Stimulated activated CD8-positive, alpha-beta memory T cell treated with anti-CD3 and anti-CD28 coated beads, Interleukin-15, amount 100 ng/mL, for 1 hour (primary cell): ENCODE data around the gene DPP4.
"Not testable (repeated sequence)": the region's sequence is repeated elsewhere in the genome, so short reads cannot be mapped to it uniquely, and the experiment has no call there.

Experiments used
- DNase-seq: peaks from one replicate; pipeline ENCODE4 v3.0.0-alpha.2; 2020; ENCODE audit warnings: low read depth

The DPP4 gene

GRCh38 chr2:161954103-161954502 is 119.9 kb downstream of the DPP4 start:
- DNase-seq: no peak

GRCh38 chr2:161953367-161953766 is 120.6 kb downstream of the DPP4 start:
- DNase-seq: not testable (repeated sequence)

- DNase-seq: no peak
Observed at GRCh38 chr2:161952783-161953191, 121.2 kb downstream of the DPP4 start.

DNA sequence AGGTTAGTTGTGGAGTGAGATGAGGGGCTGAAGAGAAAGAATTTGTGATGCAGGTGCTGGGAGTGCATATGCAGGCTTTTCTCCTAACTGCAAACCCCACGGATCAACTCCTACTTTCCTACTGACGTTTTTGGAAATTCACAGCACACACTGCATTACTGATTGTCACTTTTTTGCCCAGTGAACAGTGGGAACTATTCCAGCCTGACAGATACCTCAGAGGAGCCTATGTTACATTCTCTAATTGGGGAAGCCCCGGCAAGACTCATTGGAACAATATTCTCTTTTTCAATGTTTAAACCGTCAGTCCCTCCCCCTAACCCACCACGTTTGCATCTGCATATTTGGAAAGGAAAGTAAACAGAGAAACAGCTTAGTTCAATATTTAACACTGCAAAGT is 126.2 kb downstream of the DPP4 start:
- no peak for DNase-seq

DNA sequence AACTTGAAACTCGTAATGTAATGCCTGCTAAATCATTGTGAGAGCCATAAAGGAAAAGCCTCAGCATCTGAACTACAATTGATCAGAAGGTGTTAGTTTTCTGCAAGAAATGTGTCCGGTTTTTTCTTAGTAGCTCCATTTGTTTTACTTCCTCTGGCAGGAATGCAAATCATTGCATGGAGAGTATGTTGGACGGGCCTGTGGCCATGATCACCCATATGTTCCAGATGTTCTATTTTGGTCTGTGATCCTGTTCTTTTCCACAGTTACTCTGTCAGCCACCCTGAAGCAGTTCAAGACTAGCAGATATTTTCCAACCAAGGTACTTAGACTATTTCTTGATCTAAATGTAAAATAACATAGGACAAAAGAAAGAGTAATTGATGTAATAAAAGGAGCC is 126.6 kb downstream of the DPP4 start:
- DNase-seq: no peak

DNA sequence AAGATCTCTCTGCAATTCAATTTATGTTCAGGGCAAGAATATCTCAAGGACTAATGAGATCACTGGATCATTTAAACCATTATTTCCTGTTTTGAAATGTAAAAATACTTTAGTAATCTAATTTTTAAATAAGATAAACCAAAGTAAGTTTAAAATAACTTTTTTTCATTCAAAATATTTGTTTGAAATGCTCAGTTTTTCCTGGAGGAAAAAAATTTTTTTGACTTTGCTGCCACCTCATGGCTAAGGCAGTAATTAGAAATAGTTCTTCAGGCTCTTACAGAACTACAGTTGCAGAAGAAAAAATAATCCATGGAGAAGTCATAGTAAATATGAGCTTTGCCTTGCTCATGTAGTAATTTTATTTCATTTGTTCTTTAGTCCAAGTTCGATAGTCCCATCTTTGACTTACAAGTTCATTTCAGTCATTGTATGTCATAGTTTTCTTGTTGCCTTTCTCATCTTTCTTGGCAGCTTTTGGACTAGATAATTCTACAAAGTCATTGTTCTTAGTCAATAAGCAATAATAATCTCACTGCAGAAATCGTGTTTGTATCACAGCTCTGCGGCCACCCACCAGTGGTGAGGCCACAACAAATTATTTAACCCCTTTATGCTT is 127.4 kb downstream of the DPP4 start:
- DNase-seq: no peak

- DNase-seq: no peak
Observed at GRCh38 chr2:161943011-161943410, 131.0 kb downstream of the DPP4 start.
